ENCODE results near the gene MINPP1.

GRCh38 chr10:87575851-87576250 is 71.2 kb downstream of the MINPP1 start:
- no peak for TF ChIP-seq CTCF (IDR thresholded peaks at IDR 0.05)
- TF ChIP-seq MAX (CRISPR knock-in tag; IDR thresholded peaks at IDR 0.05) = no peak
- TF ChIP-seq ZNF396 (CRISPR knock-in tag; IDR thresholded peaks at IDR 0.05; ENCODE audit: borderline replicate concordance) = no peak
- no peak for TF ChIP-seq STAT6 (CRISPR knock-in tag; conservative IDR thresholded peaks at IDR 0.05; ENCODE audit: low read depth)
- TF ChIP-seq USF1 (CRISPR knock-in tag; IDR thresholded peaks at IDR 0.05) = no peak
- no peak for TF ChIP-seq USF2 (CRISPR knock-in tag; IDR thresholded peaks at IDR 0.05)
- TF ChIP-seq FOXK1 (CRISPR knock-in tag; IDR thresholded peaks at IDR 0.05) = no peak
- no peak for TF ChIP-seq ZNF121 (CRISPR knock-in tag; IDR thresholded peaks at IDR 0.05)
- TF ChIP-seq ZNF423 (CRISPR knock-in tag; IDR thresholded peaks at IDR 0.05) = no peak
- no peak for TF ChIP-seq MLX (CRISPR knock-in tag; IDR thresholded peaks at IDR 0.05)
- no peak for TF ChIP-seq JUN (CRISPR knock-in tag; IDR thresholded peaks at IDR 0.05)

Data from WTC11 (cell line).